SH-SY5Y (cell line): ENCODE results near the gene FAM3C.

Source experiments
- GATA2 ChIP-seq: IDR thresholded peaks from 2 replicates; pipeline ENCODE4 v1.6.1; 2011; ENCODE audit warnings: mild to moderate bottlenecking, low read depth, low read length
- GATA3 ChIP-seq: IDR thresholded peaks from 2 replicates; pipeline ENCODE4 v1.6.1; 2011; ENCODE audit warnings: low read depth, mild to moderate bottlenecking, low read length, moderate library complexity

DNA sequence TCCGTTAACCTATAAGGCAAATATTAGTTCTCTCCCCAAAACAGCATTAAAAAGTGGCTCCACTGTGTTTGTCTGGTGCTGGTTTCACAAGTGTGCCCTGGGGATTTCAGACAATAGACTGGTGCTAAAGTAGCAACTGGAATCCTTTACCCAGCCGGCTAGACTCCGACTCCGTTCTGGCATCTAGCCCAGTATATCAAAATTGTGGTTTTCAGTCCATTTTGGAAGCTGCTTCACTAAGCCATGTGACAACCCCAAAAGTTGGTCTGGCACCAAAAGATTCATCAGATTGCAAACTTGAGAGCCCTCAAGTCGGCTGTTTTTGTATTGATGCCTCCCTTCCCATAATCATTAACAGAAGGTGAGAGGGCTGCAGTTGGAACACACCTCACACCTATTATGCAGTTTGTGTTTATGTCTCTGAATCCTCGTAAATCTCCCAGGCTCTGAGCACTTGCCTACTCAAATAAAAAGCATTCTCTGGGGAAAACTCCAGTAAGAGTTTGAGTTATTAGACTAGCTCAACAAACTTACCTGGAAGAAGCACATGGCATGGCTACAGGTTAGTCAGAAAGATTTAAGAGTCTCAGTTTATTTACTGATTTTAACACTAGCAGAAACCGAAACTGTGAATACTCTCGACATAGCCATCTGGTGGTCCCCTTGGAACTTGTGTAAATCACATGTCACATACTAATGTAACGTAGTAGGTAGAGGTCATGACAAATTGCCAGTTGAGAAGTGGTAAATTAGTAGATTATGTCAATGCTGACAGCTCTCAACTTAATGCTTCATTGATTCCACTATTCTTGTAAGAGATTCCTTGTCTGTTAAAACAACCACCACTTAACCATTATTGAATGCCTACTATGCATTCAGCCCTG lies 82.1 kb downstream of the FAM3C start:
- TF ChIP-seq GATA2: no peak
- no peak for TF ChIP-seq GATA3
